Activated CD8-positive, alpha-beta T cell treated with anti-CD3 and anti-CD28 coated beads, Interleukin-2, amount 10 ng/mL, durations not matched to agents 7 days and 5 days (primary cell): ENCODE measurements around the gene PCYOX1L. TPM values are rescaled to one million over a fixed set of nuclear protein-coding genes. Genes with fewer than 3 reads are reported as not detected.
"Not testable (repeated sequence)": the region's sequence is repeated elsewhere in the genome, so short reads cannot be mapped to it uniquely, and the experiment has no call there.

Experiments
- ATAC-seq: fragments of 150-1000 bp; cut with Tn5 transposase; one replicate; pipeline ENCODE4 v1.10.0; 2021; ENCODE audit warnings: moderate library complexity
- CTCF ChIA-PET: fragments of 350-600 bp; sonication (Branson Sonifier 250); formaldehyde crosslinking; loops from one replicate; lab custom pipeline; 2021; ENCODE audit warnings: antibody characterized with exemption; lab: Charles Lee
- POLR2A ChIA-PET: fragments of 350-600 bp; sonication (Branson Sonifier 250); formaldehyde crosslinking; loops from one replicate; lab custom pipeline; 2021; ENCODE audit warnings: antibody characterized with exemption; lab: Charles Lee
- DNase-seq: peaks from one replicate; pipeline ENCODE4 v3.0.0-alpha.2; 2020
- H3K27ac Mint-ChIP-seq: one replicate; pipeline ENCODE4 v1.8.0; 2021; ENCODE audit warnings: mild to moderate bottlenecking, mixed read lengths
- H3K27me3 Mint-ChIP-seq: one replicate; pipeline ENCODE4 v1.8.0; 2021; ENCODE audit warnings: low read depth, mixed read lengths
- H3K36me3 Mint-ChIP-seq: one replicate; pipeline ENCODE4 v1.8.0; 2021; ENCODE audit warnings: low read depth, mixed read lengths
- H3K4me1 Mint-ChIP-seq: one replicate; pipeline ENCODE4 v1.8.0; 2021; ENCODE audit warnings: low read depth, mixed read lengths
- H3K4me3 Mint-ChIP-seq: one replicate; pipeline ENCODE4 v1.8.0; 2021; ENCODE audit warnings: mild to moderate bottlenecking, mixed read lengths
- H3K9me3 Mint-ChIP-seq: one replicate; pipeline ENCODE4 v1.8.0; 2022; ENCODE audit warnings: mixed read lengths; ENCODE audit not compliant: insufficient read depth
- total RNA-seq, 2 experiments: library from RNA; stranded (reverse); gene quantifications; one replicate each; pipeline ENCODE4 v1.2.3, GENCODE V29; 2021

The PCYOX1L gene
- total RNA-seq, 2 experiments from 2014 or later: 33.9 to 35.0 TPM

DNA sequence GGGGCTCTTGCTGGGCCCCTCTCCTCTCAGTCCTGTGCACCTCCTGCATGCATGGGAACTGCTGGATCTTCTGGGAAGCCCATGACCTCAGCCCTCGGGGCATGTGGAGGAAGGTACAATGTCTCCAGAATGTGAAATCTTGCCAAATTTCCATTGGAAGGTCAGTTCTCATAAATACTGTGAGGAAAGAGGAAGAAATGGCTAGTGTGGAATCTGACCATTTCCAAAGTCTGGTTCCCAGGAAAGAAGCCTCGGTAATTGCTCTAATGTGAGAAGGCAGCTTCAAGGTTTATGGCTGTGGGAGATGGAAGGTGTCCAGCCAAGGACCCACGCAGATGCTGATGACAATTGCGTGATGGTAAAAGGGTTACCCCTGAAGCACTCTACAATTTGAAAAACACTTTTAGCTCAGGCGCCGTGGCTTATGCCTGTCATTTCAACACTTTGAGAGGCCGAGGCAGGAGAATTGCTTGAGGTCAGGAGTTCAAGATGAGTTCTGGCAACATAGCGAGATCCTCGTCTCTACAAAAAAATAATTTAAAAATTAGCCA, 29.3 kb downstream of the PCYOX1L start:
- Mint-ChIP-seq H3K4me1 (peaks cover 2% of the 10 kb centered on the region), H3K9me3 (no peaks in the 10 kb centered on the region), H3K27ac (no peak overlapping the region), H3K36me3 (no peaks in the 10 kb centered on the region), H3K4me3 (no peak overlapping the region), H3K27me3 (peaks cover 5% of the 10 kb centered on the region)
- no peak for ATAC-seq
- CTCF ChIA-PET: interaction anchor here (1.1 to 2.6 kb wide), 6 partner anchors 11 to 178 kb away, joined by 3 to 12 read pairs (median 4); no protein-coding TSS in a partner anchor
- DNase-seq: no peak
- POLR2A ChIA-PET: no interaction called here

DNA sequence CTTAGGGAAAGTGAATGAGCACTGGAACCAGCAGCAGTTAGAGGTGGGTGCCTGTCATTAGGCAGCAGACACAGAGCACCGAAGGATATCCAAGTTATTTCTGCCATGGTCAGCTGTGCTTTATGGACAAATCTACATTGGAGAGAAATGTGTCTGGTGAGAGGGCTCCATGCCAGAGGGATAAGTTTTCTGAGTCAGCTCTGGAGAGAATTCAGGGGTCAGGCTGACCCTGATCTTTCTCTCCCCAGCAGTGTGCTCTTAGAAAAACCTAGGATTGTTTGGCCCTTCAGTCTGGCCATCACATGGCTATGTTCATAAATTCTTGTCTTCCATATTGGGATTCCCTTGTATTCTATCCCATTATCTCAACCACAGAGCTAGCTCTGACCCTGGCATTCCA, 30.1 kb downstream of the PCYOX1L start:
- ChIA-PET CTCF (interaction anchor here (1.6 to 2.6 kb wide), 2 partner anchors 16 to 47 kb away, joined by 5 to 8 read pairs; no protein-coding TSS in a partner anchor), POLR2A (no interaction called here)
- no peaks in the 10 kb centered on the region for H3K9me3 Mint-ChIP-seq
- H3K4me1 Mint-ChIP-seq: peaks cover 2% of the 10 kb centered on the region
- H3K36me3 Mint-ChIP-seq: no peaks in the 10 kb centered on the region
- H3K27me3 Mint-ChIP-seq: peaks cover 5% of the 10 kb centered on the region
- no peak overlapping the region for H3K27ac Mint-ChIP-seq
- ATAC-seq (no peak), DNase-seq (no peak)
- no peak overlapping the region for H3K4me3 Mint-ChIP-seq

DNA sequence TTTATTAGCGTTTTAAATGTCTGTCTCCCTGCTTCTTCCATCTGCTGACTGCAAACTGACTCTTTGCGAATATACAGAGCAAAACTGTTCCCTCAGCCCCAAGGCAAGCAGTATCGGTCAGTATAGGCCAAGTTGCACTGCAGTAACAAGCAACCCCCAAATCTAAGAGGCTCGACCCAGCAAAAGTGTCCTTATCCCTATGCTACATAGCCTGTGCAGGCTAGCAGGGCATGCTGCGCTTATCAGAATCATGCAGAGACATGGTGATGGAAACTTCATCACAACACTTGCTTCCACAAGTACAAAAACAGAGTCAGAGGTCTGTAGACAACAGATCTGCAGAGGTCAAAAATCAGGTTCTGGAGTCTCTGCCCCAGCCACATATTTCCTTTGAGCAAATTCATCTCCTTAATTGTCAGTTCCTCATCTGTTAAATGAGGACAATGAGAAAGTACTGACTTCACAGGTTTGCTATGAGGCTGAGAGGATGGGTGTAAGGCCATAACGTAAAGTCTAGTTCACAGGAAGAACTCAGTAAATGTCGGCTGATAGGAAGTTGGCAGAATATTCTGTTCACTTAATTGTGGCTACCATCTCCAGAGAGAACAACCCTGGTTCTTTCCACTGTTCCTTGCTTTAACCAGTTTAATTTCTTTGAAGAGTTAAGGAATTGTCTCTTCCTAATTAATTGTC, 30.8 kb downstream of the PCYOX1L start:
- Mint-ChIP-seq H3K27ac (no peak overlapping the region), H3K36me3 (no peaks in the 10 kb centered on the region), H3K27me3 (peaks cover 5% of the 10 kb centered on the region), H3K4me1 (peaks cover 2% of the 10 kb centered on the region), H3K9me3 (no peaks in the 10 kb centered on the region), H3K4me3 (no peak overlapping the region)
- CTCF ChIA-PET: interaction anchor here (0.9 to 2.6 kb wide), 4 partner anchors 12 to 46 kb away, joined by 3 to 8 read pairs (median 6); no protein-coding TSS in a partner anchor
- DNase-seq: no peak
- POLR2A ChIA-PET: no interaction called here
- ATAC-seq: no peak

DNA sequence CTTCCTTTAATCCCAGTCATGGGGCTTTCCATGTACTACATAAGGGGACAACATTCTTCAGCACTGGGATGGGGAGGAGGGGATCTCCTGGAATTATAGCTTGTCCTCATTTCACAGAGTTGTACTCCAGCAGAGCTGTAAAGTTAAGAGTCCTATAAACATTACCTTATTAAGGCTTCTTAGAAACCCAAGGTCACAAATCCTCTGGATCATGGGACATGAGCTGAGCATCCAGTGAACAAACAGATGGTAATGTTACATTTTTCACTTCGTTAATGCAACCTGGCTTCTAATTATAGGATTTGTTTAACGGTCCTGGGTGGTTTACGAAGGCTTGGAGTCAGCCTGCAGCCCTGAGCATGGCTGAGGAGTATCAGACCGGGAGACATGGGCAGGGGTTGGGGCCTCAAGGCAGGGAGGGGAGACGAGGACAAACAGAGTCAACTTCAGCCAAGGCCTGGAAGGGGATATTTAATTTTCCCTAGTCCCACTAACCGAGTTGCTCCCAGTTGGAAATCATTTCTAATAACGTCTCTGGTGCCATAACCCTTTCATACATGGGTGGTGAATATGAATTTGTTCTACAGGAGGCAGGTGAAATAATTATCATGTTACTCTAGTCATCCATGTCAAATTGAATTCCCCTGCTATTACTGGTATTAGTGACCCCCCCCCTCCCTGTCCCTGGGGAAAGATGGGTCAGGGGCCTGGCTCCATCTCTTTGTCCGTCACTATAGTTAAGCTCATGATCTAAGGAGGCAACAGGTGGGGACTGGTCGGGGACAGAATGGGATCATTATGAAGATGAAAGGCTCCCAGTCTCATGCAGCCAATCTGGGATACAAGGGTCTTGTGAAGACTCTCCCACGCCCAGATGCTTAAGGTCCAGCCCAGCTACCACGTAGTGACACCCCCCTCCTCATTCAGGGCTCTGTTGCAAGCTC, 32.0 kb downstream of the PCYOX1L start:
- H3K4me3 Mint-ChIP-seq: no peak overlapping the region
- H3K27me3 Mint-ChIP-seq: peaks cover 5% of the 10 kb centered on the region
- ATAC-seq (no peak), DNase-seq (no peak)
- POLR2A ChIA-PET: no interaction called here
- no peaks in the 10 kb centered on the region for H3K36me3 Mint-ChIP-seq
- H3K4me1 Mint-ChIP-seq: peaks cover 2% of the 10 kb centered on the region
- CTCF ChIA-PET: interaction anchor here (0.9 to 1.6 kb wide), 4 partner anchors 13 to 229 kb away, joined by 3 to 7 read pairs (median 4); no protein-coding TSS in a partner anchor
- no peaks in the 10 kb centered on the region for H3K9me3 Mint-ChIP-seq
- H3K27ac Mint-ChIP-seq: no peak overlapping the region

DNA sequence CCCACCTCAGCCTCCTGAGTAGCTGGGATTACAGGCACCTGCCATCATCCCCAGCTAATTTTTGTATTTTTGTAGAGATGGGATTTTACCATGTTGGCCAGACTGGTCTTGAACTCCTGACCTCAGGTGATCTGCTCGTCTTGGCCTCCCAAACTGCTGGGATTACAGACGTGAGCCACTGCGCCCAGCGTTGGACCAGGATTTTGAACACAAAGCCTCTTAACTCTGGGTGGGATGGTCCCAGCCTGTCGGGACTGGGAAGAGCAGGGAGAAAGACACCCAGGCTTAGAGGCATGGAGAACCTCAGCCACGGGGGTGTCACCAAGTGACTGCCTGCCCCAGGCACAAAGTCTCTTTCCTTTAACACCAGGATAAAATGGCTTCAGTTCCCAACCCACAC, 33.2 kb downstream of the PCYOX1L start:
- H3K27me3 Mint-ChIP-seq, DNase-seq, POLR2A ChIA-PET, H3K4me3 Mint-ChIP-seq, H3K4me1 Mint-ChIP-seq, H3K9me3 Mint-ChIP-seq, ATAC-seq, H3K27ac Mint-ChIP-seq, H3K36me3 Mint-ChIP-seq: not testable (repeated sequence)
- CTCF ChIA-PET: interaction anchor here (1.4 kb wide), 1 partner anchor 174 kb away, joined by 4 read pairs; no protein-coding TSS in a partner anchor

DNA sequence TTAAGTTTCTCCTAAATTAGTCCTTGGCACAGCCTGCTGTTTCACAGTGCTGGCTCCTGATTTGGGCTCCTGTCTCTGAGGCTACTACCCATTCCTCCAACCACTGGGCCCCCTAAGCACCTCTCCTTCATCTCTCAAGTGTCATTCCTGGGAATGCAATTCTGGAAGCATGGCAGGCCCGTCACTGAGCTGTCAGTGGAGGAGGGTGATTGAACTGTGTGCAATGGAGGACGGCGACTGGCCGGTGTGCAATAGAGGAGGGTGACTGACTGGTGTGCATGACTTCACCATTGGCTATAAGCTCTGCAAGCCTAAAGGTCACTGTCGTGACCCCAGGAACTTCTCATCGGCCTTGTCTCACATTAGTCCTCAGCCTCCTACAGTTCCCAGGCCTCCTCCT, 33.7 kb downstream of the PCYOX1L start:
- ATAC-seq: no peak
- ChIA-PET CTCF (no interaction called here), POLR2A (no interaction called here)
- no peak overlapping the region for H3K27ac Mint-ChIP-seq
- peaks cover 2% of the 10 kb centered on the region for H3K4me1 Mint-ChIP-seq
- H3K4me3 Mint-ChIP-seq: no peak overlapping the region
- H3K36me3 Mint-ChIP-seq: no peaks in the 10 kb centered on the region
- DNase-seq: no peak
- peaks cover 5% of the 10 kb centered on the region for H3K27me3 Mint-ChIP-seq
- H3K9me3 Mint-ChIP-seq: no peaks in the 10 kb centered on the region

DNA sequence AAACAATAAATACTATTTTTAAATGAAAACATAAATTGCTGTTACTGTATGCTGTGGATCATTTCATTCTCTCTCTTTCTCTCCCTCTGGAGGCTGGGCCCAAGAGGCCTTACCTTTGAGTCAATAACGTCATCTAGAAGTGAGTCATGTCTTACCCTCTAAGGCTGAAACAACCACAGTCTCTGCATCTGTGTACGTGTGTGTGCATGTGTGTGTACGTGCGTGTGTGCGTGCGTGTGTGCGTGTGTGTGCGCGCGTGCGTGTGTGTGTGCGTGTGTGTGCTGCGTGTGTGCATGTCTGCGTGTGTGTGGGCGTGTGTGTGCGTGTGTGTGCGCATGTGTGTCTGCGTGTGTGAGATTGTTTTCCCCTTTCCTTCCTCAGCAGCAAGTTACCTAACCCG, 34.9 kb downstream of the PCYOX1L start:
- peaks cover 2% of the 10 kb centered on the region for H3K4me1 Mint-ChIP-seq
- DNase-seq: no peak
- H3K27ac Mint-ChIP-seq: no peak overlapping the region
- ChIA-PET POLR2A (no interaction called here), CTCF (no interaction called here)
- no peak overlapping the region for H3K4me3 Mint-ChIP-seq
- ATAC-seq: no peak
- H3K36me3 Mint-ChIP-seq: no peaks in the 10 kb centered on the region
- H3K27me3 Mint-ChIP-seq: no peaks in the 10 kb centered on the region
- no peaks in the 10 kb centered on the region for H3K9me3 Mint-ChIP-seq

DNA sequence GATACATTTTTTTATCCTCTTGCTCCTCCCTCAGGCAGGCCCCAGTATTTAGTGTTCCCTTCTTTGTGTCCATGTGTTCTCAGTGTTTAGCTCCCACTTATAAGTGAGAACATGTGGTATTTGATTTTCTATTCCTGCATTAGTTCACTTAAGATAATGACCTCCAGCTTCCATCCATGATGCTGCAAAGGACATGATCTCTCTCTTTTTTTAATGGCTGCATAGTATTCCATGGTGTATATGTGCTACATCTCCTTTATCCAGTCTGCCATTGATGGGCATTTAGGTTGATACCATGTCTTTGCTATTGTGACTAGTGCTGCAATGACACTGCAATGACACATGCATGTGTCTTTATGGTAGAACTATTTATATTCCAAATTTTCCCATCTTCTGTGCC, 37.1 kb downstream of the PCYOX1L start:
- H3K27ac Mint-ChIP-seq, H3K4me3 Mint-ChIP-seq, H3K27me3 Mint-ChIP-seq, H3K4me1 Mint-ChIP-seq, ATAC-seq, H3K36me3 Mint-ChIP-seq, CTCF ChIA-PET, POLR2A ChIA-PET, DNase-seq, H3K9me3 Mint-ChIP-seq: not testable (repeated sequence)

DNA sequence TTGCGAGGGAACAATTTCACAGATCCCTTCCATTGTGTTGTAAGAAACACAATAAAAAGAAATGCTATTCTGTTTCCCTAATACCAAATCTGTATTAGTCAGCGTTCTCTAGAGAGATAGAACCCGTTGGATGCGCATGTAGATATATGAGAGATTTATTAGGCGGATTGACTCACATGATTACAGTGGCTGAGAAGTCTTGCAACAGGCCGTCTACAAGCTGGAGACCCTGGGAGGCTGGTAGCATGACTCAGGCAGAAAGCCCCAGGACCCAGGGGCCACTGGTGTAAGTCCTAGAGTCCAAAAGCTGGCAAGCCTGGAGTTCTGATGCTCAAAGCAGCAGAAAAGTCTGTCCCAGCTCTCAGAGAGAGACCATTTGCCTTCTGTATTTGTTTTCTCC, 39.7 kb downstream of the PCYOX1L start:
- H3K4me1 Mint-ChIP-seq: no peaks in the 10 kb centered on the region
- no peak for ATAC-seq
- no peak overlapping the region for H3K4me3 Mint-ChIP-seq
- H3K9me3 Mint-ChIP-seq: no peaks in the 10 kb centered on the region
- CTCF ChIA-PET: no interaction called here
- H3K27me3 Mint-ChIP-seq: no peaks in the 10 kb centered on the region
- H3K36me3 Mint-ChIP-seq: no peaks in the 10 kb centered on the region
- DNase-seq: no peak
- POLR2A ChIA-PET: no interaction called here
- no peak overlapping the region for H3K27ac Mint-ChIP-seq

DNA sequence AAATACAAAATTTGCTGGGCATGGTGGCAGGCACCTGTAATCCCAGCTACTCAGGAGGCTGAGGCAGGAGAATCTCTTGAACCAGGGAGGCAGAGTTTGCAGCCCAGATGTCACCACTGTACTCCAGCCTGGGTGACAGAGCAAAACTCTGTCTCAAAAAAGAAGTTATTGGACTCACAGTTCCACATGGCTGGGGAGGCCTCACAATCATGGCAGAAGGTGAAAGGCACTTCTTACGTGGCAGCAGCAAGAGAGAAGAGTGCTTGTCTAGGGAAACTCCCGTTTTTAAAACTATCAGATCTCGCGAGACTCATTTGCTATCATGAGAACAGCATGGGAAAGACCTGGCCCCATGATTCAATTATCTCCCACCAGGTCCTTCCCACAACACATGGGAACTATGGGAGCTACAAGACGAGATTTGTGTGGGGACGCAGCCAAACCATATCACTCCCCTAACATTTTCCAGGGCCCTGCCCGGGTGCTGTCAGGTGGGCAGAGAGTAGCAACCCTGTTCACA, 41.0 kb downstream of the PCYOX1L start:
- H3K4me1 Mint-ChIP-seq, H3K27me3 Mint-ChIP-seq, ATAC-seq, POLR2A ChIA-PET, H3K9me3 Mint-ChIP-seq, CTCF ChIA-PET, H3K4me3 Mint-ChIP-seq, H3K36me3 Mint-ChIP-seq, DNase-seq, H3K27ac Mint-ChIP-seq: not testable (repeated sequence)

DNA sequence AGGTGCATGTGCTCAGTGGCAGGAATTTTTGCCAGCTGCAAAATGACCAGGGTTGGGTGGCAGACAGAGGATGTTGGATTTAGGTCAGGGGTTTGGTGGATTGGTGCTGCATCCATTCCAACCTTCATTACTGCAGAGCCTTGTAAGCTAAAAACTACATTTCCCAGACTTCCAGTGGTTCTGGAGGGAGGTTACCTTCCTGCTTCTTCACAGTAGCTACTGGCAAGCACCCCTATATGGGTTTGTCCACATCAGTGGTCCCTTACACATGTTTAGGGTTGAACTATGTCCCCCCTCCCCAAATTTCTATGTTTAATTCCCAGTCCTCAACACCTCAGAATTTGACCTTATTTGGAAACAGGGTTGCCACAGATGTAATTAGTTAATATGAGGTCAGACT, 41.9 kb downstream of the PCYOX1L start:
- H3K27me3 Mint-ChIP-seq: no peaks in the 10 kb centered on the region
- ChIA-PET POLR2A (no interaction called here), CTCF (no interaction called here)
- no peak for DNase-seq
- no peaks in the 10 kb centered on the region for H3K36me3 Mint-ChIP-seq
- ATAC-seq: no peak
- H3K27ac Mint-ChIP-seq: no peak overlapping the region
- H3K9me3 Mint-ChIP-seq: no peaks in the 10 kb centered on the region
- no peak overlapping the region for H3K4me3 Mint-ChIP-seq
- H3K4me1 Mint-ChIP-seq: no peaks in the 10 kb centered on the region
